NT2/D1 (cell line): ENCODE results near the gene VSTM2B.

Experiments used
- SUZ12 ChIP-seq: IDR thresholded peaks from 2 replicates; pipeline ENCODE4 v1.6.1; 2011; ENCODE audit not compliant: insufficient read length, insufficient read depth; ENCODE audit errors: extremely low read depth
- YY1 ChIP-seq: IDR thresholded peaks from 2 replicates; pipeline ENCODE4 v1.6.1; 2011; ENCODE audit not compliant: insufficient read length, insufficient read depth
- ZNF274 ChIP-seq: IDR thresholded peaks from 2 replicates; pipeline ENCODE4 v1.6.1; 2011; ENCODE audit warnings: mild to moderate bottlenecking, low read depth, low read length

- TF ChIP-seq ZNF274 (no peak), YY1 (no peak), SUZ12 (no peak)
Observed at GRCh38 chr19:29535214-29535831, 9.5 kb downstream of the VSTM2B start.
